Rectal smooth muscle tissue (tissue), 1 donor: ENCODE data around the gene SREBF1.
"Not testable (repeated sequence)": the region's sequence is repeated elsewhere in the genome, so short reads cannot be mapped to it uniquely, and the experiment has no call there.

Experiments used
- H3K27ac ChIP-seq: one replicate; pipeline ENCODE4 v1.7.0; 2013; ENCODE audit warnings: low read depth, low read length, inconsistent platforms
- H3K27me3 ChIP-seq: one replicate; pipeline ENCODE4 v1.7.0; 2013; ENCODE audit warnings: low read length; ENCODE audit not compliant: control insufficient read depth, insufficient read depth
- H3K36me3 ChIP-seq: one replicate; pipeline ENCODE4 v1.7.0; 2013; ENCODE audit warnings: low read length; ENCODE audit not compliant: control insufficient read depth, insufficient read depth
- H3K4me1 ChIP-seq: one replicate; pipeline ENCODE4 v1.7.0; 2013; ENCODE audit warnings: low read length; ENCODE audit not compliant: control insufficient read depth, insufficient read depth
- H3K4me3 ChIP-seq: one replicate; pipeline ENCODE4 v1.7.0; 2013; ENCODE audit warnings: low read length
- H3K9ac ChIP-seq: one replicate; pipeline ENCODE4 v1.7.0; 2013; ENCODE audit warnings: low read length

Gene SREBF1

DNA sequence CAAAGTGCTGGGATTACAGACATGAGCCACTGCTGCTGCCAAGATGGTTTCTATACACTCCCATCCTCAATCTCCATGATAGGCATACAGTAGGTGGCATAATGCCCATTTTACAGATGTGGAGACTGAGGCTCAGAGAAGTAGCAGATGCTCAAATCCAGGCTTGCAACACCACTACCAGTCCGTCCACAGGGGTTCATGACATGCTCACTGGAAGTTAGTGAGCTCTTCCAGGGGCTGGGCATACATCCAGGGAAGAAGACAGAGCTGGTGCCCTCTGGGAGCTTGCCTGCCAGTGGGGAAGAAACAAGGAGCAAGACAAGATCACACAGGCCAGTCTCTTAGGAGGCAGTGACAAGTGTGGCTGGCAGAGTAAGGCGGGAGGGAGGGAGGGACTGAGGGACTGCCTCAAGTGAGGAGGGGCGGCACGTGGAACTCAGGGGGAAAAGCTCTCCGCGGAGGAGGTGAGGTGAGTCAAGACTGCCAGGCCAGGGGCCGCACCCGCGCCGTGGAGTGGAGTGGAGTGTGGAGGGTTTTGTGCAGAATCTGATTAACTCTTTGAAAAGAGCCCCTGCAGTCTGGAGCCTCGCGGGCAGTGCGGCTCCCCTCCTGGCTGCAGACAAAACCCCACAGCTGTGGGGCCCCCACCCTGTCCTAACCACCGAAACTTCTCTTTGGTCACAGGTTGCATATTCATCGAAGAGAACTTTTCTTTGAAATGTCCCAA lies 27.9 kb downstream of the SREBF1 start:
- Histone ChIP-seq H3K36me3 (peaks cover 8% of the 10 kb centered on the region), H3K27me3 (no peaks in the 10 kb centered on the region), H3K9ac (no peak overlapping the region), H3K4me1 (peaks cover 14% of the 10 kb centered on the region), H3K4me3 (no peak overlapping the region), H3K27ac (no peak overlapping the region)

DNA sequence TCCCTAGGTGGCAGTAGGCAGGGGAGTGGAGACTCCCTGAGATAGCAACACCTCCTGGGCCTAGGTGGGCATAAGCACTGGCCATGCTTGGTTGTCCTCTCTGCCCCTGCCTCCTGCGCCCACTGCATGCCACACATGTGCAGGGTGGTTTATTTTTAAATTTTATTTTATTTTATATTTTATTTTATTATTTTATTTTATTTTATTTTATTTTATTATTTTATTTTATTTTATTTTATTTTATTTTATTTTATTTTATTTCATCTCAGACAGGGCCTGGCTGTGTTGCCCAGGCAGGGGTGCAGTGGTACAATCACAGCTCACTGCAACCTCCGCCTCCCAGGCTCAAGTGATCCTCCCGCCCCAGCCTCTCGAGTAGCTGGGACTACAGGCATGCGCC lies 28.6 kb downstream of the SREBF1 start:
- H3K27ac ChIP-seq, H3K9ac ChIP-seq: not testable (repeated sequence)

DNA sequence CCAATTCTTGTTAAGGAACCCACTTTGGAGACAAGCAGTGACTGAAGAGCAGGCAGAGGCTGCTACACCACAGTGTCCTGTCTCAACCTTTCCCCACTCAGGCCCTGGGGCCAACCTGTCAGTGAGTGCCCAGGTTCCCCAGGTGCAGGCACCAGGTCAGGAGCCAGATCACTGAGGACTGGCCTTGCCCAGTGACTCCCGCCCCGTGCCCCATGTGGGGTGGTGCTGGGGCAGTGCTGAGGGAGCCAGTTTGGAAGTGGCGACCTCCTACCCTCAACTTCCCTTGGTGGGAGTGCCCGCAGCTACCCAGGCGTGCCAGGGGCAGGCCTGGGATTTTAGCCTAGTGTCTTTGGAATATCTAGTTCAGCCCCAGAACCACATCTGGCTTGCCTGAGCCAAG lies 29.3 kb downstream of the SREBF1 start:
- no peak overlapping the region for H3K27ac ChIP-seq
- H3K9ac ChIP-seq = no peak overlapping the region
- peaks cover 14% of the 10 kb centered on the region for H3K4me1 ChIP-seq
- no peak overlapping the region for H3K4me3 ChIP-seq
- no peaks in the 10 kb centered on the region for H3K27me3 ChIP-seq
- peaks cover 4% of the 10 kb centered on the region for H3K36me3 ChIP-seq

More for the DNA sequence above, 28.6 kb downstream of the SREBF1 start:
- H3K4me3 ChIP-seq, H3K27me3 ChIP-seq, H3K36me3 ChIP-seq: not testable (repeated sequence)
- peaks cover 14% of the 10 kb centered on the region for H3K4me1 ChIP-seq

DNA sequence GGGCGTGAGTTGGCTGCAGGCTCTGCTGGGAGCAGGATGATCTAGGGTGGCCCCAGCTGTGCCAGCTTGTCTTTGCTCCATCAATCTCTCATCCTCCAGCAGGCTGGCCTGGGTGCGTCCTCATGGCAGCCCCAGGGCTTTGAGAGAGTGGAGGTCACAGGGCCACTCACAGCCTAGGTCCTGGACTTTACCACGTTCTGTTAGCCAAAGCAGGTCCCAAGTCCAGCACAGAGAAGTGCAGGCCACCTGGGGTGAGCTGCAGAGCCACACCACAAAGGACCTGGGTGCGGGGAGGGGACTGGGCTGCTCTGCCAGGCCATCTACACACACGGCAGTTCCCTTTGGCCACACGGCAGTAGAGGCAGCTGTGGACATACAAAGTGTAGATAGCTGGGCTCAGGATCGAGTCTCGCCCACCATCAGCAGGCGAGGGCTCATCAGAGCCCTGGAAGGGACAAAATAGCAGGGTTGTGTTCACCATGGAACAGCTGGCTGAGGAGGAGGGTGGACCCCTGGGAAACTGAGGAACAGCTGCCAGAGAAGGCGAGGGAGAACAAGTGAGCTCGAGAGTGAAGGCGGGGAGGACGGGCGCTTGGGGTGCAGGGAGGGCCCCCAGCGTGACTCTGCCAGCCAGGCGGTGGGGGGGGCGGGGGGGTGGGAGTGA lies 30.0 kb downstream of the SREBF1 start:
- Histone ChIP-seq H3K27me3 (no peaks in the 10 kb centered on the region), H3K36me3 (peaks cover 4% of the 10 kb centered on the region), H3K4me1 (peaks cover 9% of the 10 kb centered on the region), H3K27ac (no peak overlapping the region), H3K4me3 (no peak overlapping the region), H3K9ac (no peak overlapping the region)

DNA sequence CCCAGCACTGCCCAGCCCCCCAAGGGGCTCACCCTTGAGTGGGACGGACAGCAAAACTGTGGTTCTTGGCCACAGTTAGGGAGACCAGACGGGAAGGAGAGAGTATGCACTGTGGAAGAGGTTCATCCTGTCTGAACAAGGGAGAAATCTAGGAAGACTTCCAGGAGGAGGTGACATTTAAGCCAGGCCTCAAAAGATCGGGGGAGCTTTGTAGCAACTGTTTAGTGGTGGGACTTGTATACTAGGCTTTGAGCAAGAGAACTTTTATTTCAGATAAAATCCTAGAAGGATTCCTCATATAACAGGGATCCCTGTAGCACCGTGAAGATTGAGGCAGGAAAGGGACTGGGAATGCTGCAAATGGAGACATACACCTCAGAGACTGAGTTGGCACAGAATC lies 30.8 kb downstream of the SREBF1 start:
- H3K27ac ChIP-seq = no peak overlapping the region
- no peak overlapping the region for H3K4me3 ChIP-seq
- no peaks in the 10 kb centered on the region for H3K27me3 ChIP-seq
- H3K9ac ChIP-seq = no peak overlapping the region
- H3K36me3 ChIP-seq = peaks cover 4% of the 10 kb centered on the region
- peaks cover 7% of the 10 kb centered on the region for H3K4me1 ChIP-seq

DNA sequence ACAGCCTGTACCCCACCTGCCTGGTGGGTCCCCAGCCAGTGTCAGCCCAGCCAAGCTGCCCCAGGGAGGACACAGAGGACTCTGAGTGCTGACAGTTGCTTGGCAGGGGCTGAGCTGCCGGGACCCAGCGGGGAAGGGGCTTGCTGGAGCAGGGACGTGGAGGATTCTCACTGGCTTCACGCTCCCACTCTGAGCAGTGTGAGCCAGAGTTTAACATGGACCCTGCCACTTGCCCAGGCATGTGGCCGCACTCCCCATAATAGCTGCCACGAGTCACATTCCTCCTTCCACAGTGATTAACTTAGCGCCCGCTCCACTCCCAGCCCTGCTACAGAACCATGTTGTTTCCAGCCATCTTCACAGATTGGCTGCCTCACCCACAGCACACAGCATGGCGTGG lies 31.2 kb downstream of the SREBF1 start:
- Histone ChIP-seq H3K36me3 (peaks cover 4% of the 10 kb centered on the region), H3K27me3 (no peaks in the 10 kb centered on the region), H3K4me3 (no peak overlapping the region), H3K27ac (no peak overlapping the region), H3K9ac (no peak overlapping the region), H3K4me1 (peaks cover 3% of the 10 kb centered on the region)

DNA sequence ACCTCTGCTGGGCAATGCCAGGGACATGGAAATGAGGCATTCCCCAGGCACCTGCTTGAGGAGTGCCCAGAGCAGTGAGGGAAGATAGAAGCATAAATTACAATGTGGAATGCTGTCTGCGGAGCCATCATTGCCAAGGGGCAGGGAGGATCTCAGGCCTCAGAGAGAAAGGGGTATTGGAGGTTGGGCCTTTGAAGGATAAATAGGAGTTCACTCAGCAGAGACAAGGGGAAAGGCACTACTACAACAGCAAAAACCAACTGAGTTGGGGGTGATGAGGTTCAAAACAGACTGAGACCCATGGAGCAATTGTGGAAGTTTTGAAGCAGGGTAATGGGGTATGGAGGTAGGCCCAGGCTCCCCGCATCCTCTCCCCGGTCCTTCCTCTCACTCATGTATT lies 32.8 kb downstream of the SREBF1 start:
- no peak overlapping the region for H3K9ac ChIP-seq
- H3K27ac ChIP-seq = no peak overlapping the region
- H3K36me3 ChIP-seq = peaks cover 8% of the 10 kb centered on the region
- no peaks in the 10 kb centered on the region for H3K4me1 ChIP-seq
- H3K27me3 ChIP-seq = no peaks in the 10 kb centered on the region
- no peak overlapping the region for H3K4me3 ChIP-seq

DNA sequence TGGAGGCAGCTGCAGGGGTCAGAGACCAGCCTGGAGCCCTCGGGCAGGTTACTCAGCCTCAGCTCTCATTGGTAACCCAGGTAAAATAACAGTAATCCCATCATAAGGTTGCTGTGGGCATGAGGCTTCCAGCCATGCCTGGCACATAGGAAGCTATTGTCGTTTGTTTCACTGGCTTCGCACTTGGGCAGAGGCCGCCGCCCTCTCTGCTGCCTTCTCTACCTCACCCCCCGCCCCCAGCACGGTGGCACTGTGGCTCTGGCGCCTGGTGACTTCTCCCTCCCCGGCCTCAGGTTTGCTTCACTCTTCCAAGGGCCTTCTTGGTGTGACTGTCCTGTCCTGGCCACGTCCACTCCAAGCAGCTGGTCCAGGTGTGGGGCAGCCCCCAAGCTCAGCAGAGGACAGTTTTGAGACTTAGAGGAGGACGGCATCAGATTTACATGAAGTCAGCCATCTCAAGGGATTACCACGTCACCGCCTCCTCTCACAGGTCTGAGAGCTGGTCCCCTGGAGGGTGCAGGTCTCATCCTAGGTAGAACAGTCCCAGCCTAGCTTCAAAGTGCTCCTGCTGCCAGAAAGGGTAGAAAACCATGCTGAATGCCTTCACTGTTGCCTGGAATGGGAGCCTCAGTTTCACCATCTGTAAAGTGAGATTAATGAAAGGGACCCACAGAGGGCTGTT lies 34.8 kb downstream of the SREBF1 start:
- Histone ChIP-seq H3K27me3 (no peaks in the 10 kb centered on the region), H3K4me1 (no peaks in the 10 kb centered on the region), H3K9ac (no peak overlapping the region), H3K4me3 (no peak overlapping the region), H3K27ac (no peak overlapping the region), H3K36me3 (peaks cover 18% of the 10 kb centered on the region)

DNA sequence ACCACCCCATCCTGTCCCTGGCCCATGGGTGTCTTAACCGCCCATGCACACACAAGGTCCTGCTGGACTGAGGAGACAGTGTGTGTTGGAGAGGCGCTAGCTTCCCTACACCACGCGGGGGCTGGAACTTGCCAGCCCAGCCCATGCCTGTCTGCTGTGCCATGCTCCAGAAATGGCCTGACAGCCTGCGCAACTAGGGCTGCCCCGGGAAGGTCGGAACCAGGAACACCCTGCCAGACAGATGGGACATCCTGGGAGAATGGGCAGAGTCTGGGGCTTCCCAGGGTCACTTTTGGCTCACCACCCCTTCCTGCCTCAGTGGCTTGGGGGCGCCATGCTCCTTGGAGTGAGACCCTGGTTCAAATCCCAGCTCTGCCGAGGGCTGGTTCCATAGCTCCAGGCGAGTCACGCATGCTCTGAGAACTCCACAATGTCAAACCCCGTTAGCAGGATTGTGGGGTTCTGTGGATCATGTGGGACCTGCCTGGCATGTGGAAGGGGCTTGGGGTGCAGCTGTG lies 36.2 kb downstream of the SREBF1 start:
- H3K4me1 ChIP-seq = no peaks in the 10 kb centered on the region
- no peak overlapping the region for H3K27ac ChIP-seq
- no peaks in the 10 kb centered on the region for H3K27me3 ChIP-seq
- H3K9ac ChIP-seq = no peak overlapping the region
- no peak overlapping the region for H3K4me3 ChIP-seq
- peaks cover 20% of the 10 kb centered on the region for H3K36me3 ChIP-seq

DNA sequence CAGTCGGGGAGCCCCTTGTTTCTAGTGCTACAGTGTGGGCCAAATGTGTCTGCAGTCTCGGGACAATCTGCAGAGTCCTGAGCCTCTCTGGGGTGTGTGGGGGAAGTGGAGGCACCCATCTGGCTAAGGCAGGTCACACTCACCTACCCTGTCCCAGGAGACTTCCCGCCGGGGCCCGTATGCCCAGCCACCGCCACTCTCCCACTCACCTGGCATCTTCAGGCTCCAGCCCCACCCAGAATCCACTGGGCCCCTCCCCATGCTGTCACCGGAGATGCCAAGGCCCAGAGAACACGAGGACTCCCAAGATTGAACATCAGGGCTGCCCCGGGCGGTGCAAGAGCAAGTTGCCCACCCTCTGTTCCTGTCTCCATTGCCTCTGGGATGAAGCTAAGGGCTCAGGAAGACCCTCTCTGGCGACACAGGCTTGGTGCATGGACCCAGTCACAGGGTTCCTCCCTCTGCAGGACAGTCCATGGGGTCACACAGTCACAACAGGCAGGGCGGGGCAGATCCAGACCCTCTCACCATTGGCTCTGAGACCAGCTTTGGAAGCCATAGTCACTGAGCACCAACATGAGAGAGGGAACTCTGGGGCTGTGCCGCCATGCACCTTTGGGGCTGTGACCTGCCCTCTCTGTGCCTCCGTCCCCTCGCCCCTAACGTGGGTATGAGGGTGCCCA lies 38.1 kb downstream of the SREBF1 start:
- no peaks in the 10 kb centered on the region for H3K4me1 ChIP-seq
- no peak overlapping the region for H3K4me3 ChIP-seq
- H3K9ac ChIP-seq = no peak overlapping the region
- H3K27me3 ChIP-seq = no peaks in the 10 kb centered on the region
- peaks cover 23% of the 10 kb centered on the region for H3K36me3 ChIP-seq
- H3K27ac ChIP-seq = no peak overlapping the region

DNA sequence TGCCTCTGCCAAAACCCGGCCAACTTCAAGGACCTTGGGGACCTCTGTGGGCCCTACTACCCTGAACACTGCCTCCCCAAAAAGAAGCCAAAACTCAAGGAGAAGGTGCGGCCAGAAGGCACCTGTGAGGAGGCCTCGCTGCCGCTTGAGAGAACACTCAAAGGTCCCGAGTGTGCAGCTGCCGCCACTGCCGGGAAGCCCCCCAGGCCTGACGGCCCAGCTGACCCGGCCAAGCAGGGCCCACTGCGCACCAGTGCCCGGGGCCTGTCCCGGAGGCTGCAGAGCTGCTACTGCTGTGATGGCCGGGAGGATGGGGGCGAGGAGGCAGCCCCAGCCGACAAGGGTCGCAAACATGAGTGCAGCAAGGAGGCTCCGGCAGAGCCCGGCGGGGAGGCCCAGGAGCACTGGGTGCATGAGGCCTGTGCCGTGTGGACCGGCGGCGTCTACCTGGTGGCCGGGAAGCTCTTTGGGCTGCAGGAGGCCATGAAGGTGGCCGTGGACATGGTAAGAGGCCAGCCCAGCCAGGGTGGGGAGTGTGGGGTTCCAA lies 38.7 kb downstream of the SREBF1 start:
- H3K9ac ChIP-seq = no peak overlapping the region
- H3K36me3 ChIP-seq = peaks cover 23% of the 10 kb centered on the region
- no peaks in the 10 kb centered on the region for H3K27me3 ChIP-seq
- no peak overlapping the region for H3K27ac ChIP-seq
- H3K4me3 ChIP-seq = no peak overlapping the region
- H3K4me1 ChIP-seq = peaks cover 3% of the 10 kb centered on the region
